ENCODE results near the gene NPEPL1.

NPEPL1 gene

GRCh38 chr20:58712151-58712791 lies 19.7 kb downstream of the NPEPL1 start:
- TF ChIP-seq FOXP2 (optimal IDR thresholded peaks at IDR 0.05; ENCODE audit: borderline replicate concordance, extremely low read depth, extremely low read length, insufficient read depth) (no peak), REST (IDR thresholded peaks at IDR 0.05; ENCODE audit: insufficient read depth in 1 of 2, low read depth in 2 of 2, low read length in 2 of 2) (no peak), POLR2AphosphoS5 (IDR thresholded peaks at IDR 0.05; ENCODE audit: low read depth, low read length) (no peak), TAF1 (IDR thresholded peaks at IDR 0.05; ENCODE audit: borderline replicate concordance, insufficient read depth, low read length) (no peak), SIN3A (IDR thresholded peaks at IDR 0.05; ENCODE audit: borderline replicate concordance, insufficient read depth, low read length) (no peak)

- TF ChIP-seq POLR2AphosphoS5 (IDR thresholded peaks at IDR 0.05; ENCODE audit: low read depth, low read length) (no peak), SIN3A (IDR thresholded peaks at IDR 0.05; ENCODE audit: borderline replicate concordance, insufficient read depth, low read length) (no peak), REST (IDR thresholded peaks at IDR 0.05; ENCODE audit: insufficient read depth in 1 of 2, low read depth in 2 of 2, low read length in 2 of 2) (no peak), TAF1 (IDR thresholded peaks at IDR 0.05; ENCODE audit: borderline replicate concordance, insufficient read depth, low read length) (no peak), FOXP2 (optimal IDR thresholded peaks at IDR 0.05; ENCODE audit: borderline replicate concordance, extremely low read depth, extremely low read length, insufficient read depth) (no peak)
These were observed 20.5 kb downstream of the NPEPL1 start for GRCh38 chr20:58712806-58713731.

GRCh38 chr20:58713801-58714339 lies 21.3 kb downstream of the NPEPL1 start:
- no peak for TF ChIP-seq REST (IDR thresholded peaks at IDR 0.05; ENCODE audit: insufficient read depth in 1 of 2, low read depth in 2 of 2, low read length in 2 of 2)
- no peak for TF ChIP-seq TAF1 (IDR thresholded peaks at IDR 0.05; ENCODE audit: borderline replicate concordance, insufficient read depth, low read length)
- no peak for TF ChIP-seq FOXP2 (optimal IDR thresholded peaks at IDR 0.05; ENCODE audit: borderline replicate concordance, extremely low read depth, extremely low read length, insufficient read depth)
- TF ChIP-seq SIN3A (IDR thresholded peaks at IDR 0.05; ENCODE audit: borderline replicate concordance, insufficient read depth, low read length): no peak
- TF ChIP-seq POLR2AphosphoS5 (IDR thresholded peaks at IDR 0.05; ENCODE audit: low read depth, low read length): no peak

GRCh38 chr20:58714340-58714922 lies 21.8 kb downstream of the NPEPL1 start:
- TF ChIP-seq POLR2AphosphoS5 (IDR thresholded peaks at IDR 0.05; ENCODE audit: low read depth, low read length) (no peak), REST (IDR thresholded peaks at IDR 0.05; ENCODE audit: insufficient read depth in 1 of 2, low read depth in 2 of 2, low read length in 2 of 2) (no peak), SIN3A (IDR thresholded peaks at IDR 0.05; ENCODE audit: borderline replicate concordance, insufficient read depth, low read length) (no peak), TAF1 (IDR thresholded peaks at IDR 0.05; ENCODE audit: borderline replicate concordance, insufficient read depth, low read length) (no peak), FOXP2 (optimal IDR thresholded peaks at IDR 0.05; ENCODE audit: borderline replicate concordance, extremely low read depth, extremely low read length, insufficient read depth) (no peak)

Measured in PFSK-1 (cell line).